GDM1 (cell line): ENCODE data around the gene DENND4A.
A peak's percentile ranks its signal among the peaks of the same experiment; 100 is the strongest.

ENCODE experiments used
- DNase-seq: peaks from one replicate; lab custom pipeline; 2025; lab: John Stamatoyannopoulos, UW

The DENND4A gene

DNA sequence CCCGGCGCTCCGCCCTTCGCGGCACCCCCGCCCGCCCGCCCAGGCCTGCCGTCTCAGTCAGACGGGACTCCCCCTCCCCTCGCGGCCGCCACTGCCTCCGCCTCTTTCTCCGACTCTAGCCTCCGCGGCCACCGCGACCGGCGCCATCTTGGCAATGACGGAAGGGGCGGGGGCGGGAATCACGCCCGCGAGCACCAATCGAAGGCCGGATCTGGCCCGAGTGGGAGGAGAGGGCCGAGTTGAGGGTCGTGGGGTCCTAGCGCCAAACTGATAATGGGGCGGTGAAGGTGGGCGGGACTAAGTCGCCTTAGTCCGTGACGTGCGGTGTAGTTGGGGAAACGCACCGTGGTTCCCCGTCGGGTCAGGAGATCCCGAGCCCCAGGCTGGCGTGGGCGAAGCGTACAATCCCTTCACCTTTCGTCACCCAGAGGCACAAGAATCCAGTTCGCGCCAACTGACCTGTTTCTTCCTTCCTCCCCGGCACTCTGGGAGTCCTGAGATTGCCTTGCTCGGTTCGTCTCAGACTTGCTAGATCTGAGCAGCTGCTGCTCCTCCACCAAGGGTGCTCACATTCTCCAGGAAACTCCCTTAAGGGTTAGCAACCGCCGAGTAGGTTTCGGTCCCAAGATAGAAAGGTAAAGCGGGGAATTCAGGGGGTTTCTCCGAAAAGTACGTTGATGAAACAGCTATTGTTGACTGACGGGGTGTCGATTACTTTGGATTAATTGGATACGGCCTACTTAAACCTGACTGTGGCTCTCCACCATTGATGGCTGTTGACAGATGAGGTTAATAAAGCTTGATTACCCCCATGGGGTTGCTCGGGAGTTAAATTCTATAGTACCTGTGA is at the start of gene DENND4A:
Gene DENND4A, minus strand, starts transcription at position 156 of the 850 bp plus-strand sequence. CDS start 35,843 bp downstream, outside the sequence.
- peak; percentile 99 for DNase-seq

- no peak for DNase-seq
Observed at GRCh38 chr15:65841121-65841930, 49.2 kb upstream of the DENND4A start.

DNA sequence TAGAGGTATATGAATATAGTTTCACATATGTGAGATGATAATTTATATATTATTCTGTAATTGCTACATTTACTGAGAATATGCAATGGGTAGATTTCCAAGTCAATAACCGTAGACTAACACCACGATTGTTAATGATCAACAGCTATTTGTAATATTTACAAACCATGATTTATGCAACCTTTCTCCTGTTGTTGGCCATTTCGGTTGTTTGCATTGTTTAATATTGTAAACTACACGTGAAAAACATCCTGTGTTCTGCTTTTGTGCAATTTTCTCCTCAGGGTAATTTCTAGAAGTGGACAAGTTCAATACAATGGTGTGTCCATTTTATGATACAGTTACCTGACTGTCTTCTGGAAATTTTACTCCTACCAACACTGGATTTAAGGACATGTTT is 47.9 kb upstream of the DENND4A start:
- DNase-seq: no peak

DNA sequence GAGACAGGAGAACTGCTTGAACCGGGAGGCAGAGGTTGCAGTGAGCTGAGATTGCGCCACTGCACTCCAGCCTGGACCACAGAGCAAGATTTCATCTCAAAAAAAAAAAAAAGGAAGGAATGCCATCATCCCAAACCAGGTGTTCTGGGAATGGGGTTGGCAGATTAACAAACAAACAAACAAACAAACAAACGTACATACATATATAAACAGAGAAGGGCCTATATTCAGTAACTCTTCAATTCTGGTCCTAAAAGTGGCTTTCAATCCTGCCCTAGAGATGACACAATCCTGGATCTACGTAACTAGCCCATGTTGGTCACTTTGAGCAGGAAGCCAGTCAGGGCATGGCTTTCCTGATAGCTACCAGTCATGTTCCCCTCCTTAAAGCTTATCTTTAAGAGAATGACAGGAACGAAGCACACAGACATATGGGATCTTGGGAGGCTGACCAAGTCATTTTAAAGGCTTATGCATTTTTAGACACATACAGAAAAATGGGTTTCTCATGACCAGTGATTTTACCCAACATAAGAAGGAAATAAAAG is 47.3 kb upstream of the DENND4A start:
- no peak for DNase-seq

GRCh38 chr15:65837301-65838294 is 45.5 kb upstream of the DENND4A start:
- peak; percentile 26 for DNase-seq

DNA sequence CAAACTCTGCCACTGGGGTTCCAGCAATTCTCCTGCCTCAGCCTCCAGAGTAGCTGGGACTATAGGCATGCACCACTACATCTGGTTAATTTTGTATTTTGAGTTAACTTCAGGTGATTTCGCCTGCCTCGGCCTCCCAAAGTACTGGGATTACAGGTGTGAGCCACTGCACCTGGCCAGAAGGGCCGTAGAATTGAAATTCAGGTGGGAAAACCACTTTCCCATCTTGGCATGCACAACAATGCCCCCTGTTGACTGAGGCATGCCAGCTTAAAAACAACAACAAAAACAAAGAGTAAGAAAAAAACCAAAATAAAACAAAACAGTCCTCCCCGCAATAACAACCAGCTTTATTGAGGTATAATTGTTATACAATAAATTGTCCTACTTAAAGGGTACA is 44.6 kb upstream of the DENND4A start:
- no peak for DNase-seq

GRCh38 chr15:65835447-65835846 is 43.4 kb upstream of the DENND4A start:
- no peak for DNase-seq

- DNase-seq: no peak
Observed at GRCh38 chr15:65834603-65835282, 42.6 kb upstream of the DENND4A start.

DNA sequence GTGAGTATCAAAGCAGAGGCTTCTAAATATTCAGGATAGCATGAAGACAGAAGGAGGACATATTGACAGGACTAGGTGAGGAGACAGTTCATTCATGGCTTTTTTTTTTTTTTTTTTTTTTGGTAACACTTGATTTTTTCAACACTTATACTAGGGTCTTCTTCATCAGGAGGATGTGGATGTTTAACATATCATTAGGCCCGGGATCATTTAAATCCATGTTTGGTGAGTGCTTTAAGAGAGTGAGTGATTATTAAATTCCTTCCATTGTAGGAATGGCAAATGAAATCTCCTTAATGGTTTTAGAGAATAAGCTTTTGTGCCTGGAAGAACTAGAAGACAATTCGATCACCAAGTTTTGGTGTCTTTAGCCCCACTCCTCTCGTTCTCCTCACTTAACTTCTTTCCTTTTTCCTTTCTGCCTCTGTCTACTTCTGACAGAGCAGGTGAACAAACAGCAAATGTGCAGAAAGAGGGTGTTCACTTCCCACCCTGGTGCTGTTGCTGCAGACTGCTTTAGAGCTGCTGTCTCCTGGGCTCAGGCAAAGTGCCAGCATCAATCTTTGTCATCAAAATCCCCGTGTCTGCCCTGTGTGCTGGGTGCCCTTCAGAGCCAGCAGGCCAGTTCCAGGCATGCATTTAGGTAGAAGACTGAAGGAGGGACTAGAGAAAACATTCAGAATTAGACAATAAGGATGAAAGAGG is 41.6 kb upstream of the DENND4A start:
- no peak for DNase-seq

GRCh38 chr15:65832549-65833364 is 40.7 kb upstream of the DENND4A start:
- peak; percentile 91 for DNase-seq

DNA sequence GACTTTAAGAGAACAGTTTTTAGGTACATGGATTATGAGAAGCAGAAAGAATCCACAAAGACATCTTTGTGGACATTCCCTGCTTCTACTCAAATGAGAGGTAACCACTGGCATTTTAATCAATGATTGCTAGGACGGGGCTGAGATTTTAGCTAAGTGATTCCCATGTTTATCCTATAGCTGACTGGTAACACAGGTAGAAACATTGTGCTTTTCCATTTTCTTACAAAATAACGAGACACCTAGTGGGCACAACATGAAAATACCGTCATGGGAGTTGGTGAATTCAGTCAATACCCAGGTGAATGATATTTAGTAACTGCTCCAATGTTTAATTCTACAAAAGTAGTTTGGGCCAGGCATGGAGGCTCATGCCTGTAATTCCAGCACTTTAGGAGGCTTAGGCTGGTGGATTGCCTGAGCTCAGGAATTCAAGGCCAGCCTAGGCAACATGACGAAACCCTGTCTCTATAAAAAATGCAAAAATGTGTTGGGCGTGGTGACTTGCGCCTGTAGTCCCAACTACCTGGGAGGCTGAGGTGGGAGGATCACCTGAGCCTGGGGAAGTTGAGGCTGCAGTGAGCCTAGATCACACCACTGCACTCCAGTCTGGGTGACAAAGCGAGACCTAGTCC is 37.2 kb upstream of the DENND4A start:
- no peak for DNase-seq

DNA sequence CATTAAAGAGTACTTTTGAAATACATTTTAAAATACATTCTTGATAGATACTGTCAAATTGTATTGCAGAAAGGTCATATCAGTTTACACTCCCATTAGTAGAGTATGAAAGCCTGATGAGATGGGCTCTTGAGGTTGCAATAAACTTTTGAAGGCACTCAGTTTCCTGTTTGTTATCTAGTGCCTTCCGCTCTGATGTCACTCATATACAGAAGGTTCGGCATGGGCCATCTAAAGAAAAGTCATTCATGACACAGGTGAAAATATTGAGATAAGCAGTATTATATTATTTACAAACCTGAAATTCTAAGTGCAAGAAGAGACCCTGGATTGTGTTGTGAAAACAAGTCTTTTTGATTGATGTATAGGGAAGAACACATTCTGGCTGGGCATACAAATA is 36.5 kb upstream of the DENND4A start:
- no peak for DNase-seq

DNA sequence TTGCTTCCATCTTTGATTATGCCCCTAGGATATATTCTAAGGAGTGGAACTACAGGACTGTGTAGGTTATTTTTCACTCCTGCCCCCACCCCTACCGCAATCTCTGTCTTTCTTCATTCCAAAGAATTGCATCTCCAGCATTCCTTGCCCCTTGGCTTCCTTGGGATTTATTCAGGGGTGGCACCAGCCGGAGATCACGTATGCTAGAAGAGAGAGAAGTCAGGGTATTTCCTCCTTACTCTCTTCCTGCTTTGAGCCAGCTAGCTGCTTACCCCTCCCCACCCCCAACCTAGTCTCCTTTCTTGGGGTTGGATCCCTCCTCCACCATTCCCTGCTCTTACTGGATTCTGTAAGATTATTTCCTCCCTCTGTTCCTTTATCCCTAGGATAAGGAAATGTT is 35.0 kb upstream of the DENND4A start:
- DNase-seq: no peak

DNA sequence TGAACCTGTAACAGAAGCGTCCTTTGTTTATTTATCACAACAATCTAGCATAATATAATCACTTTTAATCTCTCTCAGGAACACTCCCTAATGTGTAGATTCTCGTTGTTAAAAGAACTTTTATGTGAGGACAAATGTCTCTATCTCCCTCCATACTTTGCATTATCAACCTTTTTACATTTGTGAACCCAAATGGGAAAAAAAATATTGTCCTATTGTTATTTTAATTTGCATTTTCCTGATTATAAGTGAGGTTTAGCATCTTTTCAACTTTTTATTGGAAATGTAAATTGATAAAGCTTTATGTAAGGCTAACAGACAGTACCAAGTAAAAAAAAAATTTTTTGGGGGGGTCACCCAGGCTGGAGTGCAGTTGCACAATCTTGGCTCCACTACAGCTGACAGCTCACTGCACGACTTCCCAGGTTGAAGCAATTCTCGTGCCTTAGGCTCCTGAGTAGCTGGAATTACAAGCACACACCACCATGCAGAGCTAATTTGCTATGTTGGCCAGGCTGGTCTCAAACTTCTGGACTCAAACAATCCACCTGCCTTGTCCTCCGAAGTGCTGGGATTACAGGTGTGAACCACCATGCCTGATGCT is 33.0 kb upstream of the DENND4A start:
- no peak for DNase-seq

DNA sequence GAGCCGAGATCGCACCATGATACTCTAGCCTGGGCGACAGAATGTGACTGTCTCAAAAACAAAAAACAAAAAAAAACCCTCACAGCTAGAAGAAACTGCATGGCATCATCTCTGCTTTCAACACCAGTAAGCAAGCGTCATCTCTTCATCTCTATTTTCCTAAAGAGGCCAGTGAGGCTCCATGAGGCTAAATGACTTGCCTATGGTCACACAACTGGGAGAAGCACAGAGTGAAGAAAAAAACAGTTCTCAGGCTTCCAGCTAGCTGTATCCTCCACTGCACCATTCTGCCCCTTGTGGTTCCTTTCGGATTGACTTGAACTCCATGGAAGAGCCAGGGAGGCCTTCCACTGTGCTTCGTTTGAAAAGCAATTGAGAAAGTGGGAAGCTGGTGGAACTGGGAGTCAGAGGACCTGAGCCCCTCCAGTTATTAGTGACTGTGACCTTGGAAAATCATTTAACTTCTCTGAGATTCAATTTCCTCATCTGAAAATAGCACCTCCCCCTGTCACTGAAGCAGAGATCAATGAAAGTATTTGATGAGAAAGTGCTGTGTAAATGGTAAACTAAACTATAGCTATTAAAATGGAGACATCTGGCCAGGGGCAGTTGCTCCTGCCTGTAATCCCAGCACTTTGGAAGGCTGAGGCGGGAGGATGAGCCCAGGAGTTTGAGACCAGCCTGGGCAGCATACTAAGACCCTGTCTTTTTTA is 32.1 kb upstream of the DENND4A start:
- no peak for DNase-seq

DNA sequence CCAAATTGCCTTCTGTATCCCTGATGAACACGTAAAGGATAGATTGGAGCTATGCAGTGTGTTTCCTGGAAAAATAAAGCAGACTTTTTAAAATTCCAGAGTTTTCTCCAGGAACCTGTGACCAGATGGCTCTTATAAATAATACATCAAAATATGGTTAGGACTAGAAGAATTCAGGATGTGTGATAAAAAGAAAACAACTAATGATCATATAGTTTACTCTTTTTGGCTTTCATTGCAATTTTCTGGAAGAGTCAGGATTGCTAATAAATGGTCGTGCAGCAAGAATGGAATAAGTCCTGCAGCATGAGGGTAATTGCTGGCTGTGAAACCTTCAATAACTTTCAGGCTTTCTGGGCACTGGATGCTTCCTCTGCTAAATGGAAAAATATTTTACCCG is 30.2 kb upstream of the DENND4A start:
- DNase-seq: no peak

GRCh38 chr15:65821070-65821469 is 29.0 kb upstream of the DENND4A start:
- no peak for DNase-seq

GRCh38 chr15:65819563-65819960 is 27.5 kb upstream of the DENND4A start:
- DNase-seq: no peak
